ENCODE data around the gene ARSG. TPM values are rescaled to one million over a fixed set of nuclear protein-coding genes. Genes with fewer than 3 reads are reported as not detected.
A peak's percentile ranks its signal among the peaks of the same experiment; 100 is the strongest.

Gene ARSG
- total and polyA plus RNA-seq, 2 experiments from 2014 or later = 1.7 to 5.1 TPM

GRCh38 chr17:68320943-68321555 is 29.8 kb downstream of the ARSG start (continued):
- TF ChIP-seq ZNF462 (CRISPR knock-in tag; IDR thresholded peaks at IDR 0.05) = no peak
- TF ChIP-seq POLR2AphosphoS5 (IDR thresholded peaks at IDR 0.05; ENCODE audit: low read depth) = no peak

- Mint-ChIP-seq H3K36me3 (ENCODE audit: low read depth) (peaks cover 6% of the 10 kb centered on the region; the same call in 1 of the 3 replicates), H3K27ac (0 out of 2 replicates have a peak overlapping the region, but pooled peaks have one; percentile 15), H3K4me3 (no peak overlapping the region), H3K9me3 (no peaks in the 10 kb centered on the region), H3K27me3 (ENCODE audit: insufficient read depth, low read depth, poor library complexity) (peaks cover 2% of the 10 kb centered on the region), H3K4me1 (peaks cover 31% of the 10 kb centered on the region)
- Histone ChIP-seq H3K79me2 (replicated peaks; ENCODE audit: insufficient read depth) (no peaks in the 10 kb centered on the region), H3K4me1 (ENCODE audit: insufficient read depth) (peaks cover 8% of the 10 kb centered on the region), H3K27me3 (ENCODE audit: insufficient read depth) (no peaks in the 10 kb centered on the region), H2AFZ (no peak overlapping the region), H3K4me3 (no peak overlapping the region), H3F3A (replicated peaks; ENCODE audit: low read depth) (no peaks in the 10 kb centered on the region), H3K27ac (ENCODE audit: low read depth) (no peak overlapping the region), H4K20me1 (replicated peaks; ENCODE audit: insufficient read depth) (no peaks in the 10 kb centered on the region), H3K9me2 (ENCODE audit: insufficient read depth) (no peaks in the 10 kb centered on the region), H3K4me2 (no peak overlapping the region), H3K36me3 (ENCODE audit: insufficient read depth) (no peaks in the 10 kb centered on the region)
- TF ChIP-seq ZNF114 (CRISPR knock-in tag; IDR thresholded peaks at IDR 0.05) (no peak), EZH2 (IDR thresholded peaks at IDR 0.05; ENCODE audit: low read depth, unreplicated experiment) (no peak), EZH2phosphoT487 (IDR thresholded peaks at IDR 0.05; ENCODE audit: unreplicated experiment) (no peak), CREB1 (CRISPR knock-in tag; IDR thresholded peaks at IDR 0.05; ENCODE audit: low read depth) (no peak), ETS1 (IDR thresholded peaks at IDR 0.05) (no peak), JUNB (IDR thresholded peaks at IDR 0.05; ENCODE audit: unreplicated experiment) (no peak), REST (IDR thresholded peaks at IDR 0.05; ENCODE audit: unreplicated experiment) (no peak), POLR2AphosphoS5 (IDR thresholded peaks at IDR 0.05; ENCODE audit: low read depth) (no peak), CTCF (conservative IDR thresholded peaks at IDR 0.05; ENCODE audit: low read depth in 2 of 2) (no peak)
- DNase-seq (ENCODE audit: low spot score) (no peak), ATAC-seq (no peak)
These were observed 30.3 kb downstream of the ARSG start for GRCh38 chr17:68321556-68321954.
